DOHH2 (cell line): ENCODE data around the gene APOL5.

Source experiments
- H3F3A ChIP-seq: fragments of 200-600 bp; sonication (generic), shearing (Covaris generic); 2 replicates; pipeline ENCODE4 v1.6.0; 2016; ENCODE audit warnings: antibody characterized with exemption, mild to moderate bottlenecking; ENCODE audit not compliant: control insufficient read depth, insufficient read depth
- H3K27ac ChIP-seq: fragments of 200-600 bp; sonication (generic); 2 replicates; pipeline ENCODE4 v1.5.1; 2014; ENCODE audit warnings: low read depth, mild to moderate bottlenecking, low read length, moderate library complexity
- H3K27me3 ChIP-seq: fragments of 200-600 bp; sonication (generic); 2 replicates; pipeline ENCODE4 v1.6.1; 2014; ENCODE audit warnings: mild to moderate bottlenecking, low read length, mixed read lengths; ENCODE audit not compliant: control insufficient read depth
- H3K36me3 ChIP-seq: fragments of 200-600 bp; sonication (generic); 2 replicates; pipeline ENCODE4 v1.6.1; 2014; ENCODE audit warnings: mild to moderate bottlenecking, low read length, moderate library complexity, mixed read lengths; ENCODE audit not compliant: control insufficient read depth
- H3K4me1 ChIP-seq: fragments of 200-600 bp; sonication (generic); 2 replicates; pipeline ENCODE4 v1.6.1; 2014; ENCODE audit warnings: mild to moderate bottlenecking, low read length, mixed read lengths; ENCODE audit not compliant: control insufficient read depth
- H3K4me2 ChIP-seq: fragments of 200-600 bp; sonication (generic); 2 replicates; pipeline ENCODE4 v1.6.0; 2014; ENCODE audit warnings: mild to moderate bottlenecking, low read length, moderate library complexity
- H3K4me3 ChIP-seq: fragments of 200-600 bp; sonication (generic); 2 replicates; pipeline ENCODE4 v1.5.1; 2014; ENCODE audit warnings: mild to moderate bottlenecking, low read length, mixed read lengths
- H3K79me2 ChIP-seq: fragments of 200-600 bp; sonication (generic); 2 replicates; pipeline ENCODE4 v1.6.1; 2014; ENCODE audit warnings: mild to moderate bottlenecking, low read length, mixed read lengths; ENCODE audit not compliant: control insufficient read depth
- H3K9me2 ChIP-seq: fragments of 200-600 bp; sonication (generic); replicated peaks from 2 replicates; pipeline ENCODE4 v1.6.1; 2014; ENCODE audit warnings: mild to moderate bottlenecking, low read length, mixed read lengths; ENCODE audit not compliant: control insufficient read depth
- H3K9me3 ChIP-seq: fragments of 200-600 bp; sonication (generic); 2 replicates; pipeline ENCODE4 v1.6.1; 2014; ENCODE audit warnings: antibody characterized with exemption, low read length, mixed read lengths; ENCODE audit not compliant: control insufficient read depth, insufficient read depth
- H4K20me1 ChIP-seq: fragments of 200-600 bp; sonication (generic); 2 replicates; pipeline ENCODE4 v1.6.0; 2014; ENCODE audit warnings: low read depth, mild to moderate bottlenecking, antibody characterized with exemption, low read length, moderate library complexity; ENCODE audit not compliant: control insufficient read depth, insufficient read depth
- EZH2phosphoT487 ChIP-seq: fragments of 200-600 bp; sonication (generic); IDR thresholded peaks from 2 replicates; pipeline ENCODE4 v1.6.1; 2017; ENCODE audit warnings: borderline replicate concordance, mild to moderate bottlenecking, antibody characterized with exemption, low read length, moderate library complexity, mixed read lengths
- TF ChIP-seq, protein P1 (sequence below): fragments of 200-600 bp; sonication (generic); IDR thresholded peaks from one replicate; pipeline ENCODE4 v1.5.1; 2014; ENCODE audit warnings: antibody characterized with exemption, mild to moderate bottlenecking, low read depth, low read length; ENCODE audit not compliant: poor library complexity, severe bottlenecking

Gene APOL5

GRCh38 chr22:35752863-35753189, 35.2 kb downstream of the APOL5 start:
- Histone ChIP-seq H3K9me2 (no peaks in the 10 kb centered on the region), H3K4me3 (peak overlapping the region; percentile 73), H4K20me1 (no peaks in the 10 kb centered on the region), H3K27ac (peak overlapping the region; percentile 100), H3F3A (peaks cover 78% of the 10 kb centered on the region), H3K79me2 (peaks cover 47% of the 10 kb centered on the region), H3K4me2 (peak overlapping the region; percentile 95), H3K9me3 (no peaks in the 10 kb centered on the region), H3K27me3 (no peaks in the 10 kb centered on the region), H3K36me3 (peaks cover 59% of the 10 kb centered on the region), H3K4me1 (peaks cover 99% of the 10 kb centered on the region)
- no peak for TF ChIP-seq EZH2phosphoT487
- TF ChIP-seq, protein P1, sequence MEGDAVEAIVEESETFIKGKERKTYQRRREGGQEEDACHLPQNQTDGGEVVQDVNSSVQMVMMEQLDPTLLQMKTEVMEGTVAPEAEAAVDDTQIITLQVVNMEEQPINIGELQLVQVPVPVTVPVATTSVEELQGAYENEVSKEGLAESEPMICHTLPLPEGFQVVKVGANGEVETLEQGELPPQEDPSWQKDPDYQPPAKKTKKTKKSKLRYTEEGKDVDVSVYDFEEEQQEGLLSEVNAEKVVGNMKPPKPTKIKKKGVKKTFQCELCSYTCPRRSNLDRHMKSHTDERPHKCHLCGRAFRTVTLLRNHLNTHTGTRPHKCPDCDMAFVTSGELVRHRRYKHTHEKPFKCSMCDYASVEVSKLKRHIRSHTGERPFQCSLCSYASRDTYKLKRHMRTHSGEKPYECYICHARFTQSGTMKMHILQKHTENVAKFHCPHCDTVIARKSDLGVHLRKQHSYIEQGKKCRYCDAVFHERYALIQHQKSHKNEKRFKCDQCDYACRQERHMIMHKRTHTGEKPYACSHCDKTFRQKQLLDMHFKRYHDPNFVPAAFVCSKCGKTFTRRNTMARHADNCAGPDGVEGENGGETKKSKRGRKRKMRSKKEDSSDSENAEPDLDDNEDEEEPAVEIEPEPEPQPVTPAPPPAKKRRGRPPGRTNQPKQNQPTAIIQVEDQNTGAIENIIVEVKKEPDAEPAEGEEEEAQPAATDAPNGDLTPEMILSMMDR, result no peak

DNA sequence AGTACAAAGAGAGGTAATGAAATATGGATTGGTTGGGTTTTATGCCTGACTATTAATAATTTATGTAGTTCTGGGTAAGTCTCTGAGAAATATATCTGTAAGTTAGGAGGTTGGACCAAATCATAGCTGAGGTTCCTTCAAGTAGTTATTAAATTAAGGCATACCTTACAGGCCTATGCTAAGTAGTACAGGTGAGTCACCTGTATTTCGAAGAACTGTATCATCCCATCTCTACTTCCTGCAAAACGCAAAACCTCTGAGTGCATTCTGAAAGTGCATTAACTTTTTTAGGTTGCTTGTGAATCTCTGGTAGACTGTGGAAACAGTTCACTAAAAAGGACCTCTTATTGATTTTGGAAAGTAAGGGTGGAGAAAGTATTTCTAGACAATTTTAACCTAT, 37.1 kb downstream of the APOL5 start:
- H3K4me3 ChIP-seq, result peak overlapping the region; percentile 73
- H3K27ac ChIP-seq, result peak overlapping the region; percentile 100
- H3K36me3 ChIP-seq, result peaks cover 66% of the 10 kb centered on the region
- H3K4me1 ChIP-seq, result peaks cover 99% of the 10 kb centered on the region
- H4K20me1 ChIP-seq, result no peaks in the 10 kb centered on the region
- H3K27me3 ChIP-seq, result no peaks in the 10 kb centered on the region
- TF ChIP-seq EZH2phosphoT487, result no peak
- TF ChIP-seq, protein P1, result no peak
- peak overlapping the region; percentile 95 for H3K4me2 ChIP-seq
- peaks cover 65% of the 10 kb centered on the region for H3F3A ChIP-seq
- no peaks in the 10 kb centered on the region for H3K9me3 ChIP-seq
- H3K79me2 ChIP-seq, result peaks cover 28% of the 10 kb centered on the region
- no peaks in the 10 kb centered on the region for H3K9me2 ChIP-seq

DNA sequence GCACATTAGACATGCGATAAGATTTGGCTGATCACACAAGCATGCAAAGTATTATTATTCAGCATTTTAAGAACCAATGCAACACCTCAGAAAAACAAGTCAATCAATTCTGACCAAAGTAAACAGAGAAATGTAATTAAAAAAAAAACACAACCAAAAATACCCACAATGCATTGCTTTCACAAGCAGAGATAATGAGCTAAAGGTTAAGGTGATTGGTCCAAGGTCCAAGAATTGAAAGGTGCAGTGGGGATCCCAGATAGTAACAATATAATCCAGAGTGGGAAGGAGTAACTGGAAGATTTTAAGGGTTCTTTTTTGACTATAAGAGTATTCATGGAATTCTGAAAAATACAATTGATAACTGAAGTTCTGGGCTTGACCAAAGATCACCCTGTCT, 39.0 kb downstream of the APOL5 start:
- Histone ChIP-seq H3K9me2 (no peaks in the 10 kb centered on the region), H4K20me1 (no peaks in the 10 kb centered on the region), H3K4me2 (peak overlapping the region; percentile 95), H3K4me1 (peaks cover 99% of the 10 kb centered on the region), H3K79me2 (peaks cover 21% of the 10 kb centered on the region), H3K36me3 (peaks cover 66% of the 10 kb centered on the region), H3K27me3 (no peaks in the 10 kb centered on the region), H3F3A (peaks cover 47% of the 10 kb centered on the region), H3K9me3 (no peaks in the 10 kb centered on the region), H3K27ac (peak overlapping the region; percentile 100), H3K4me3 (peak overlapping the region; percentile 59)
- TF ChIP-seq, protein P1, result no peak
- no peak for TF ChIP-seq EZH2phosphoT487
